ENCODE data around the gene SRGAP3. TPM values are rescaled to one million over a fixed set of nuclear protein-coding genes. Genes with fewer than 3 reads are reported as not detected.

SRGAP3 gene
- total and polyA plus RNA-seq, 5 experiments from 2014 or later = 0.73 to 2.5 (median 1.8) TPM

DNA sequence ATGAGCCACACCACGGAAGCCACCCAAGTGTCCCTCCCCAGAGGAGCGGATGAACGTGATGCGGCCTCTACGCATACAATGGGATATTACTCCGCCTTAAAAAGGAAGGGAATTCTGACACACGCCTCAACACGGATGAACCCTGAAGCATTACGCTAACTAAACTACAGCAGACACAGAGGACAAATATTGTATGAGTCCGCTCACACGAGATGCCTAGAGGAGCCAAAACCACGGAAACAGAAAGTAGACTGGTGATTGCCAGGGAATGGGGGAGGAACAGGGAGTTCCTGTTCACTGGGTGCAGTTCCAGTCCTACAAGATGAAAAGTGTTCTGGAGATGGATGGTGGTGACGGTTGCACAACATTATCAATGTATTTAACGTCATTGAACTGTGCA, 32.7 kb downstream of the SRGAP3 start:
- no peaks in the 10 kb centered on the region for H3K9me3 Mint-ChIP-seq
- no peak overlapping the region for H3K27ac Mint-ChIP-seq
- H3K4me3 Mint-ChIP-seq = no peak overlapping the region

DNA sequence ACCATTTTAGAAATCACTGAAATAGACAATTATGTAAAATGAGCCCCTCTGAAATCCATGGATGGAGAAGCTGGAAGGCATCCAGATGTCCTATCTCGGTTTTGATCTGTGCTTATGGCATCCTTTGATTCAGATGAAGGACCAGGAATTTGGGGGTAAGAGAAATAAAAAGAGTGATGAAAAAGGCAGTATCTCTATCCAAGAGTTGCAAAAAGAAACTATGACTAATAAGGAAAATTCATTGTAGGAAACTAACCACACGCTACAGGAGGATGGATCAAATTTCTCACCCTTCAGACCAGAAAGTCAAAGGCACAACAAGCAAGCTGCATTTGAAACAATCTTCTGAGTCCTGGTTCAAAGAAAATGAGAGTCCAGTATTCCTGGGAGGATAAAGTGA, 34.8 kb downstream of the SRGAP3 start:
- H3K36me3 Mint-ChIP-seq = no peaks in the 10 kb centered on the region
- POLR2A ChIA-PET = no interaction called here
- ATAC-seq = no peak
- no peak overlapping the region for H3K4me3 Mint-ChIP-seq
- no peaks in the 10 kb centered on the region for H3K4me1 Mint-ChIP-seq
- no peak for DNase-seq
- H3K27ac Mint-ChIP-seq = no peak overlapping the region
- no peaks in the 10 kb centered on the region for H3K9me3 Mint-ChIP-seq
- H3K27me3 Mint-ChIP-seq = peaks cover 0 to 4% (median 0%) of the 10 kb centered on the region in 5 donors

More for the DNA sequence above, 32.7 kb downstream of the SRGAP3 start:
- DNase-seq (no peak), ATAC-seq (no peak)
- no peaks in the 10 kb centered on the region for H3K4me1 Mint-ChIP-seq
- peaks cover 0 to 4% (median 0%) of the 10 kb centered on the region in 5 donors for H3K27me3 Mint-ChIP-seq
- no peaks in the 10 kb centered on the region for H3K36me3 Mint-ChIP-seq
- POLR2A ChIA-PET = no interaction called here

DNA sequence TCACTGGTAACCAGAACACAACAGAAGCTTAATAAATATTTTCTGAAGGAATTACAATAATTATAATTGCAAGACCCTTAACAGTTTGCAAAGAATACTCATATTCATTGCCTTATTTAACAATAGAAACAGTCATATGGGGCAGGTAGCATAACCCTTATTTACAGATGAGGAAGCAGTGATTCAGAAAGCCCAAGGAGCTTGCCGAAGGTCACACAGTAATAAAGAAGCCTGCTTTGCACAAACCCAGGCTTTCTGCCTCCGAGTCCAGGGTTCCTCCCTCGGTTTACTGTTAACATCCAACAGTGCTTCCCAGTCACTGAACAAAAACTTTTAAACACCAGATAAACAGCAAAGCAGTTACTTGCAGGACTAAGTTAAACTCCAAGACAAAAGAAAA, 35.3 kb downstream of the SRGAP3 start:
- Mint-ChIP-seq H3K9me3 (no peaks in the 10 kb centered on the region), H3K4me1 (no peaks in the 10 kb centered on the region), H3K27me3 (peaks cover 0 to 4% (median 0%) of the 10 kb centered on the region in 5 donors), H3K4me3 (no peak overlapping the region), H3K36me3 (no peaks in the 10 kb centered on the region), H3K27ac (no peak overlapping the region)
- no peak for ATAC-seq
- POLR2A ChIA-PET = no interaction called here
- DNase-seq = no peak

DNA sequence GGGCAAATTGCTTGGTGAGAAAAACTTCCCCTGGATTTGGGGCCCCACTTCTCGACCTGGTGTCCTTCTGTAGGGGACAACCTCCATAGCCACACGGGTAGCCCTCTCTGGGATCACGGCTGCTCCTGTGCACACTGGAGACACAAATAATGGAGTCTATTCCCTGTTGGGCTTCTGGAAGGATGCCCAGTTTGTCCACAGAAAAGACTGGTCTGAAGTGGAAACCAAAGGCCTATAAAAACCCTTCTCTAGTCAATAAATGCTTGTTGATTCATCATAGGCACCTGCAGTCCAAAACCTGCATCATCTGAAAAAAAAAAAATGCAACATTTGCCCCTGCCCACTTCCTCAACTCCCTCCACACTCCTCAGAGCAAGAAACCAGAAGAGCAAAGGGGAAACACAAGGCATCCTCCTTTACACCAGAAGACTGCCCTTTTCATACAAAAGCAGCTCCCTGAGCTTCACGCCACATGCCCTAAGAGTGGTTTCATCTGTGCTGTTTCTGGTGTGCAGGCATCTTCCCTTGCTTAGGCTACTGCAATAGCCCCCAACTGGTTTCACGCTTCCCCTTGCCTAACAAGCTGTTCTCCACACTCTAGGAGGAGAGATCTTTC, 36.3 kb downstream of the SRGAP3 start:
- Mint-ChIP-seq H3K36me3 (no peaks in the 10 kb centered on the region), H3K4me1 (no peaks in the 10 kb centered on the region), H3K27ac (no peak overlapping the region), H3K27me3 (peaks cover 0 to 4% (median 0%) of the 10 kb centered on the region in 5 donors), H3K9me3 (no peaks in the 10 kb centered on the region), H3K4me3 (no peak overlapping the region)
- POLR2A ChIA-PET = no interaction called here
- DNase-seq = no peak
- no peak for ATAC-seq

DNA sequence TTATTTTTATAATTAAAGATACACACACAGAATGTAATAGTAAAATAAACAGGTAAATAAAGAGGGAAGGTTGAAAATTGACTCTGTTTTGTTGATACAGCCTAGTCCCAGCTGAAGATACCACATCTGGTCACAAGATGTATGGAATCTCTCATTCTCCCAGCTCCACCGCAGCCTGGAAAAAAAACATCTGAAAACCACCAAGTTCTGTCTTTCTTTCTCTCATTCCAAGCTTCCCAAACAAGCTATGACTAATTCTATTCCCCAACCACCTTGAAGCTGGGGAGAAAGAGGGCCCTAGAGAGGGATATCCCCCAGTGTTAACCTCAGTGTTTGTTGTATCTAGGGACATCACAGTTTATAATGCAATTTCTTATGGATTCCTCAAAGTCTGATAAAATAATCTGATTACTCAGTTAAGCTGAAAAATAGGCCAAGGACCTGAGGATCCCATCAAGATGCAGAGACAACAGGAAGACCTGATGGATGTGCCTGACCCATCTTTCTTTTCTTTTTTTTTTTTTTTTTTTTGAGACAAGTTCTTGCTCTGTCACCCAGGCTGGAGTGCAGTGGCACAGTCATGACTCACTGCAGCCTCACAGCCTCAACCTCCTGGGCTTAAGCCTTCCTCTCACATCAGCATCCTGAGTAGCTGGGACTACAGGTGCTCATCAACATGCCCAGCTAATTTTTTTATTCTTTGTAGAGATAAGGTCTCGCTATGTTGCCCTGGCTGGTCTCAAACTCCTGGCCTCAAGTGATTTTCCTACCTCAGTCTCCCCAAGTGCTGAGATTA, 38.1 kb downstream of the SRGAP3 start:
- ATAC-seq = no peak
- Mint-ChIP-seq H3K4me3 (no peak overlapping the region), H3K4me1 (no peaks in the 10 kb centered on the region), H3K27ac (no peak overlapping the region), H3K9me3 (no peaks in the 10 kb centered on the region), H3K36me3 (no peaks in the 10 kb centered on the region), H3K27me3 (peaks cover 0 to 5% (median 0%) of the 10 kb centered on the region in 5 donors)
- no peak for DNase-seq
- POLR2A ChIA-PET = no interaction called here

DNA sequence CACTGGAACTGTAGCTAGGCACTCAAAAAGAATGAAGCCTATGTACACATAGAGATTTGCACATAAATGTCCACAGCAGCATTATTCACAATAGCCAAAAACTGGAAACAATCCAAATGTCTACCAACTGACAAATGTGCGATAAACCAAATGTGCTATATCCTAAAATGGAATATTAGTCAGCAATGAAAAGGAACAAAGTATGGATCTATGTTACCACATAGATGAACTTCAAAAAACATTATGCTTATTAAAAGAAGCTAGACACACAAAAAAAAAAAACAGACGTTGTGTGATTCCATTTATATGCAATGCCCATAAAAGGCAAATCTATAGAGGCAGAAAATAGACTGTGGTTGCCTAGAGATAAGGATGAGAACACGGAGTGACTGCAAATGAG, 39.7 kb downstream of the SRGAP3 start:
- ATAC-seq (no peak), DNase-seq (no peak)
- H3K9me3 Mint-ChIP-seq = no peaks in the 10 kb centered on the region
- H3K4me3 Mint-ChIP-seq = no peak overlapping the region
- H3K36me3 Mint-ChIP-seq = no peaks in the 10 kb centered on the region
- no peaks in the 10 kb centered on the region for H3K4me1 Mint-ChIP-seq
- peaks cover 0 to 6% (median 0%) of the 10 kb centered on the region in 5 donors for H3K27me3 Mint-ChIP-seq
- no peak overlapping the region for H3K27ac Mint-ChIP-seq
- POLR2A ChIA-PET = no interaction called here

DNA sequence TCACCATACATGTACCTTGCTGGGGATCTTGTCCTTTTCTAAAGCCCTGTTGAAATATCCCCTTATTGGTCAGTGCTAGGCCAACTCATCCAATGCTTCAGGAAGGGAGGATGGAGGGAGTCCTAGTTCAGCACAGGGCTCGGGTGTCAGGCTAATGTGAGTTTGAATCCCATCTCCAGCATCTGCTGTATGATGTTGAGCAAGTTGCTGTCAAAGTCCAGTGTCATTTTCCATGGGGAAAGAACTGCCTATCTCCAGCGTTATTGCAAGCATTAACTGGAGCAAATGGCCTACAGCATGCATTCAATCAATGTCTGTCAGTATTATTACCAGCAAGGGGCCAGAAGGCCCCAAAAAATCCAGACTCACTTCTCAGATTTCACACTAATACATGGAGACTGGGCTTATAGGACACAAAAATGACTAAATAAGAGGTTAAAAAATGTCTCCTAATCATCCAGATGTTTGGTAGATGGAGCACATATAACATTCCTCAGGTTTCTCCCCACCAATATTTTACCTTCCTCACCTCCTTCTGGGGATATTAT, 40.8 kb downstream of the SRGAP3 start:
- Mint-ChIP-seq H3K4me3 (no peak overlapping the region), H3K27me3 (peaks cover 0 to 6% (median 0%) of the 10 kb centered on the region in 5 donors), H3K27ac (no peak overlapping the region), H3K4me1 (no peaks in the 10 kb centered on the region), H3K9me3 (no peaks in the 10 kb centered on the region), H3K36me3 (no peaks in the 10 kb centered on the region)
- DNase-seq (no peak), ATAC-seq (no peak)
- POLR2A ChIA-PET = no interaction called here

DNA sequence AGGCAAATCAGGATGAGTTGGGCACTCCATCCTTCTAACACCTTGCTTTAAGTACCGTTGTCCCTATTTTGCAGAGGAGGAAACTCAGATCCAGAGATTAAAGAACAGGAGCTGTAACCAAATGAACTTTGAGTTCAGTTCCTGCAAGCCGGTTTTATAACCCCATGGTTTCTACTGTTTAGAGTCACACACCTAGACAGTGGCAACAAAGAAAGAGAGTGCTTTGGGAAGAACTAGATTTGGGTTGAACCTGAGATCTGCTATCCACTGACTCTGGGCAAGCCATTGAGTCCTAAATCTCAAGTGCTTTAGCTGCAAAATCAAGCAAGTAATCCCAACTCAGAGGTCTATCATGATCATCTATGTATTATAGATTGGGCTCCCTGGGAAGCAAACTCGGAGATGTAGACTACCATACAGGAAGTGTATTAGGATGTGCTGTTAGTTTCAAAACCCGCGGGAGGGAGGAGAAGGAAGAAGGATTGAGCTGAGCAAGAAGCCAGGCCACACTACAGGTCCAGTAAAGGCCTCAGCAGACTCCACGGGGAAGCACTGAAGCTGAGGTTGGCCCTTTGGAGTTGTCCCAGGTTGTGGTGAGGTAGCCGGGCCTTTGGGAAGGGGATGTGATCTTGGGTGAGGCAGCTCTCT, 42.2 kb downstream of the SRGAP3 start:
- POLR2A ChIA-PET = no interaction called here
- Mint-ChIP-seq H3K4me3 (no peak overlapping the region), H3K4me1 (no peaks in the 10 kb centered on the region), H3K36me3 (no peaks in the 10 kb centered on the region), H3K27ac (no peak overlapping the region), H3K9me3 (no peaks in the 10 kb centered on the region), H3K27me3 (peaks cover 0 to 6% (median 0%) of the 10 kb centered on the region in 5 donors)
- no peak for ATAC-seq
- DNase-seq = no peak

DNA sequence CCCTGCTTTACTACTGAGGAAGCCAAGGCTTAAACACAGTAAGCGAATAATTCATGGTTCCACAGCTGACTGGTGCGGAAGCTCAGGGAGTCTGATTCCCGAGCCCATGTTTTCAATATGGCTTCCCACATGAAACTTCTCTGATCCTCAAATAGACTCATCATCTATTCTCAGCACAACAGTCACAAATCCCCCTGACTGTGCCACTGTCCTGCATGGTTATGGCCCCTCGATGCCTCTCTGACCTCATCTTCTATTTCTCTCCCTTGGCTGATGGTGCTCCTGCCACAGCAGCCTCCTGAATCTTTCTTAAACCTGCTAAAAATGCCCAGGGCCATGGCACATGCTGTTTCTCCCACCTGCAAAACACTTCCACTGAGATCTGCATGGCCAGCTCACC, 43.2 kb downstream of the SRGAP3 start:
- Mint-ChIP-seq H3K4me3 (no peak overlapping the region), H3K36me3 (no peaks in the 10 kb centered on the region), H3K27ac (no peak overlapping the region), H3K9me3 (no peaks in the 10 kb centered on the region), H3K27me3 (peaks cover 0 to 6% (median 0%) of the 10 kb centered on the region in 5 donors), H3K4me1 (no peaks in the 10 kb centered on the region)
- POLR2A ChIA-PET = no interaction called here
- no peak for DNase-seq
- ATAC-seq = no peak

DNA sequence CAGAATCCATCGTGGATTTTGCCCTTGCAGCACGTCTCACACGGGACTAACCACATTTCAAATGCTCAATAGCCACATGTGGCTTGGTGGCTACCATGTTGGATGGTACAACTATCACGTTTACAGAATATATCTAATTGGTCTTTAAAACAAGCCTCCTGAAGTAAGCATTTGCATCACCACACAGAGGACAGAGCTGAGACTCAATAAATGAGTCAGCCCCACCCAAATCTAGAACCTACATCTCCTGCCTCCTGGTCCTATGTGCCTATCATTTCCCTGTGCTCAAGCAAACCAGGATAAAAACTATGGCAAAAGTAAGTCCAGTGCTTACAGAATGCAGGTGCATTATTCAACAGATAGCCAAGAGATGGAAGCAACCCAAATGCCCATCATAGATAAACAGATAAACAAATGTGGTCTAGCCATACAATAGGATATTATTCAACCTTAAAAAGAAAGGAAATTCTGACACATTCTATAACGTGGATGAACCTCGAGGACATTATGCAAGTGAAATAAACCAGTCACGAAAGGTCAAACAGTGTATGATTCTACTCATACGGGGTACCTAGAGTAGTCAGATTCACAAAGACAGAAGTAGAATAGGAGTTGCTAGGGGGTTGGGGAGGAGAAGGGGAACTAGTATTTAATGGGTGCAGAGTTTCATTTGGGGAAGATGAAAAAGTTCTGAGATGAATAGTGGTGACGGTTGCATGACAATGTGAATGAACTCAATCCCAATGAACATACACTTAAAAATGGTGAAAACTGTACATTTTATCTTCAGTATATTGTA, 43.9 kb downstream of the SRGAP3 start:
- no peaks in the 10 kb centered on the region for H3K4me1 Mint-ChIP-seq
- H3K9me3 Mint-ChIP-seq = no peaks in the 10 kb centered on the region
- POLR2A ChIA-PET = no interaction called here
- no peaks in the 10 kb centered on the region for H3K36me3 Mint-ChIP-seq
- ATAC-seq (no peak), DNase-seq (no peak)
- peaks cover 0 to 6% (median 0%) of the 10 kb centered on the region in 5 donors for H3K27me3 Mint-ChIP-seq
- no peak overlapping the region for H3K27ac Mint-ChIP-seq
- no peak overlapping the region for H3K4me3 Mint-ChIP-seq

DNA sequence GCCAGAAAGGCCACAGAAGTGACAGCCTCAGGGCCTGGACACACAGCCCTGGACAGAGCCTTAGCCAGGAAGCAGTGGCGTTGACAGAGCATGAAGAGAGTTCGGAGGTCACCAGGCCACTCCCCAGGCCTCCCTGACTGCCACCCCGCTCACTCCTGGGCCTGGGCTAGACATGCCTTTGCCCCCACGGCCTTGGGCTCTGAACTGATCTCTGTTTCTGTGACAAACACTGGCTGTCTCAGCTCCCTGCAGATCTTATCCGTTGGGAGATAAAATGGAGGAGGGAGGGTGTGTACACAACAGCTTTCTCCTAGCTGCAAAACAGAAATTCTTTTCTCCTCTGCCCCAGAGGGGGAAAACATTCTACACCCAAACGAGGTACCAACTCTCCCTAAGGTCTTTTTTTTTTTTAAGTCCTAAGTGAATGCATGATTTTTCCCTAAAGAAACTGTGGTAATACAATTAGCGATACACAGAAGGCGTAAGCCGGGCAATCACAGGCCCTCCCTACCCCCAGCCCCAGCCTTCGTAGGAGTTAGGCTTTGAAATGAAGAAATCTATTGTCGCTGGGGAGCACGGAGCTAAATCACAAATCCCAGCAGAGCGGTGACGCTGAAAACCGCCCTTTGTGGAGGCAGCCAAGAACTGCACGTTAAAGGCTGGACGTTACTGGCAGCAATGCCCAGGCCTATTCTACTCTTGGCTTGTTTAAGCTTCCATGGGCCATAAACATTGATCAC, 45.0 kb downstream of the SRGAP3 start:
- Mint-ChIP-seq H3K36me3 (no peaks in the 10 kb centered on the region), H3K4me3 (no peak overlapping the region), H3K4me1 (no peaks in the 10 kb centered on the region), H3K27me3 (peaks cover 0 to 6% (median 0%) of the 10 kb centered on the region in 5 donors), H3K9me3 (no peaks in the 10 kb centered on the region), H3K27ac (no peak overlapping the region)
- DNase-seq (no peak), ATAC-seq (no peak)
- POLR2A ChIA-PET = no interaction called here

DNA sequence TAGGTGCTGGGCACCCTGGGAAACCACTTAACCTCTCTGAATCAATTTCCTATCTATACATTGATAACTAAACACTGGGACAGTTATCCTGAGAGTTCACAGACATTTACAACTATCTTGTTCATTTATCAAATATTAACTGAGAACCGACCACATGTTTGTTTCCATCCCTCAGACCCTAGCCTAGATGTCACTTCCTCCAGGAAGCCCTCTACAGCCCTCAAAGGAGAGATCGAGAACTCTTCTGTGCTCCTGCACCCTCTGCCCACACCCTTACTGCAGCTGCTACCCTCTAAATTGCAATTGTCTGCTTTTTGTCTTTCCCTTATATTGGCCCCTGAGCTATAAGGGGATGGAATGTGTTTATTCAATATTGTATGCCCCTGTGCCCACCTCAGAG, 46.1 kb downstream of the SRGAP3 start:
- no peak for ATAC-seq
- DNase-seq = no peak
- Mint-ChIP-seq H3K9me3 (no peaks in the 10 kb centered on the region), H3K27me3 (peaks cover 0 to 6% (median 0%) of the 10 kb centered on the region in 5 donors), H3K4me3 (no peak overlapping the region), H3K36me3 (no peaks in the 10 kb centered on the region), H3K27ac (no peak overlapping the region), H3K4me1 (no peaks in the 10 kb centered on the region)
- POLR2A ChIA-PET = no interaction called here

All from naive thymus-derived CD8-positive, alpha-beta T cell (primary cell).